Chondrocyte (in vitro differentiated cells): ENCODE data around the gene OR4C12. TPM values are rescaled to one million over a fixed set of nuclear protein-coding genes. Genes with fewer than 3 reads are reported as not detected.
"Not testable (repeated sequence)": the region's sequence is repeated elsewhere in the genome, so short reads cannot be mapped to it uniquely, and the experiment has no call there.

Source experiments
- DNase-seq: peaks from one replicate; pipeline ENCODE4 v3.0.0; 2021; ENCODE audit warnings: mixed read lengths, low spot score
- H3K27ac Mint-ChIP-seq: one replicate; pipeline ENCODE4 v1.8.0; 2021; ENCODE audit warnings: mild to moderate bottlenecking, moderate library complexity, mixed read lengths; ENCODE audit not compliant: unreplicated experiment
- H3K27me3 Mint-ChIP-seq: 2 replicates; pipeline ENCODE4 v1.8.0; 2021; ENCODE audit warnings: low read depth, mixed read lengths
- H3K36me3 Mint-ChIP-seq: 2 replicates; pipeline ENCODE4 v1.8.0; 2021; ENCODE audit warnings: low read depth, mixed read lengths
- H3K4me1 Mint-ChIP-seq: 2 replicates; pipeline ENCODE4 v1.8.0; 2021; ENCODE audit warnings: low read depth, mild to moderate bottlenecking, mixed read lengths
- H3K4me3 Mint-ChIP-seq: one replicate; pipeline ENCODE4 v1.8.0; 2021; ENCODE audit warnings: mild to moderate bottlenecking, moderate library complexity, mixed read lengths; ENCODE audit not compliant: unreplicated experiment
- H3K9me3 Mint-ChIP-seq: 2 replicates; pipeline ENCODE4 v1.8.0; 2021; ENCODE audit warnings: low read depth, mixed read lengths
- long read RNA-seq: library from polyadenylated mRNA; stranded (forward); transcript quantifications from one replicate; pipeline ENCODE4 v2.0.0, GENCODE V29; 2021
- total RNA-seq: library from RNA; stranded (reverse); gene quantifications from 3 replicates; pipeline ENCODE4 v1.2.1, GENCODE V29; 2021
- TF ChIP-seq, protein P1 (sequence below): fragments of 200-600 bp; sonication (generic); IDR thresholded peaks from 2 replicates; pipeline ENCODE4 v1.5.0; 2021; ENCODE audit warnings: antibody characterized with exemption, mild to moderate bottlenecking, moderate library complexity

OR4C12 gene
- not detected in 3 replicates for total RNA-seq
- long read RNA-seq, result 0 reads

DNA sequence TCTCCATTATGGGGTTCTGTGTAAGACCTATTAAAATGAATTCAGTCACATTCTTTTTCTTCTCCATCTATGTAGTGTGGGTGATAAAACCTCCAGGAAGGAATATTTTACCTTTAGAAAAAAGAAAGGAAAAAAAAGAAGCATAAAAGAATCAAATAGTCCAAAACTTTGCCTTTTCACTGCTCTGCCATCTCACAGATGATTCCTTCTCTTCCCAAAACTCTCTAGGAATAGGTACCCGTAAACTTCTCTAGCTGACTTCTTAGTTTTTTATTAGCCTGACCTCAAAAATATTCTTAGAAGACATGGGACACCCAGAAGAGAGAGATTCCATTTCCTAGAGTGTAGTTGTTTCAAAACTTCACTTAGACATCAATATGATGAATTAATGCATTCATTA lies at the start of gene OR4C12:
TSS of gene OR4C12 (minus strand) at position 101 of the 400 bp plus-strand sequence. CDS start at position 67, 34 bp downstream.
- H3K9me3 Mint-ChIP-seq, result peaks cover 60% of the 10 kb centered on the region
- H3K4me1 Mint-ChIP-seq, H3K27me3 Mint-ChIP-seq: not testable (repeated sequence)

DNA sequence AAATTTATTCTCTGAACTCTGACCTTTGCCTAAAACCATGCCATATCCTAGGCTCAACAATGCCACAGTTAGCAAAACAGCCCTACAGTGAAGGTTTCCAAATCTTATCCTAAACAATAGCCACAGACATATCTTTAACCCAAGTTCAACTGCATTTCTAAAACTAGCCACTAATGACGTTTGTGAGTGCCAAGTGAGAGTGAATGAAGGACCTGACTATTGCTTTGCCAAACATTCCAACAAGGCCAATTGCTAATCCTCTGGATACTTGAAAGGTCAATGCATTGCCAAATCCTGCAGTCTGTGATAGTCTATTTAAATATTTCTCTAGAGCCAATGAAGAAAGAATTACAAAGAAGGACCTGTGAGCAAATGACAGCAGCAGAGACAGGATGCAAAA lies 47.9 kb upstream of the OR4C12 start:
- H3K27ac Mint-ChIP-seq, result no peak overlapping the region
- no peaks in the 10 kb centered on the region for H3K27me3 Mint-ChIP-seq
- H3K9me3 Mint-ChIP-seq, result peaks cover 61% of the 10 kb centered on the region
- H3K4me3 Mint-ChIP-seq, result no peak overlapping the region
- no peaks in the 10 kb centered on the region for H3K4me1 Mint-ChIP-seq
- H3K36me3 Mint-ChIP-seq, result no peaks in the 10 kb centered on the region
- TF ChIP-seq, protein P1, sequence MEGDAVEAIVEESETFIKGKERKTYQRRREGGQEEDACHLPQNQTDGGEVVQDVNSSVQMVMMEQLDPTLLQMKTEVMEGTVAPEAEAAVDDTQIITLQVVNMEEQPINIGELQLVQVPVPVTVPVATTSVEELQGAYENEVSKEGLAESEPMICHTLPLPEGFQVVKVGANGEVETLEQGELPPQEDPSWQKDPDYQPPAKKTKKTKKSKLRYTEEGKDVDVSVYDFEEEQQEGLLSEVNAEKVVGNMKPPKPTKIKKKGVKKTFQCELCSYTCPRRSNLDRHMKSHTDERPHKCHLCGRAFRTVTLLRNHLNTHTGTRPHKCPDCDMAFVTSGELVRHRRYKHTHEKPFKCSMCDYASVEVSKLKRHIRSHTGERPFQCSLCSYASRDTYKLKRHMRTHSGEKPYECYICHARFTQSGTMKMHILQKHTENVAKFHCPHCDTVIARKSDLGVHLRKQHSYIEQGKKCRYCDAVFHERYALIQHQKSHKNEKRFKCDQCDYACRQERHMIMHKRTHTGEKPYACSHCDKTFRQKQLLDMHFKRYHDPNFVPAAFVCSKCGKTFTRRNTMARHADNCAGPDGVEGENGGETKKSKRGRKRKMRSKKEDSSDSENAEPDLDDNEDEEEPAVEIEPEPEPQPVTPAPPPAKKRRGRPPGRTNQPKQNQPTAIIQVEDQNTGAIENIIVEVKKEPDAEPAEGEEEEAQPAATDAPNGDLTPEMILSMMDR, result no peak
- no peak for DNase-seq

More for the DNA sequence above, at the start of gene OR4C12:
- not testable (repeated sequence) for DNase-seq, H3K36me3 Mint-ChIP-seq, H3K27ac Mint-ChIP-seq, H3K4me3 Mint-ChIP-seq

DNA sequence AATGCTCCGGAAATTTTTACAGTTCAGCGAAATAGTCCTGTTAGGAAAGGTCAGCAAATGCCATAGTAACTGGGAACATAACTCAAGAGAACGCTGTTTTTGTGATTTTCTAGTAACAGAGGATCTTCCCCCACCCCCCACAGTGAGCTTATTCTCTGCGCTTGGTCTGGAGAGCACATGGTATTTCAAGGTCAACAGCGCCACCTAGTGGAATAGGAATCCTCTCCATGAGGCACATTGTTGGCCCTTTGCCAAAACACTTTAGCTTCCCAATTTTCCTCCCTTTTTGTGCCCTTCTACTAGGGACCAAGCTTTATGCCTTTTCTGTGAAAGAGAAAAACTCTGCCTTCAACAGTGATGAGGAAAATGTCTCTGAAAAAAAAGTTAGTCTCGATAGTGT lies 13.2 kb upstream of the OR4C12 start:
- Mint-ChIP-seq H3K9me3 (peaks cover 60% of the 10 kb centered on the region), H3K4me3 (no peak overlapping the region), H3K27me3 (no peaks in the 10 kb centered on the region), H3K27ac (no peak overlapping the region), H3K4me1 (no peaks in the 10 kb centered on the region), H3K36me3 (no peaks in the 10 kb centered on the region)
- DNase-seq, result no peak
- TF ChIP-seq, protein P1, result peak; percentile 61

- H3K36me3 Mint-ChIP-seq, H3K27me3 Mint-ChIP-seq, H3K4me1 Mint-ChIP-seq, H3K4me3 Mint-ChIP-seq, DNase-seq, H3K27ac Mint-ChIP-seq: not testable (repeated sequence)
- peaks cover 50% of the 10 kb centered on the region for H3K9me3 Mint-ChIP-seq
These were observed 8.9 kb downstream of the OR4C12 start for GRCh38 chr11:49973439-49973838.

- Mint-ChIP-seq H3K36me3 (no peaks in the 10 kb centered on the region), H3K27me3 (no peaks in the 10 kb centered on the region), H3K4me3 (no peak within 1 kb of the TSS), H3K27ac (no peak within 1 kb of the TSS), H3K4me1 (no peaks in the 10 kb centered on the region), H3K9me3 (peaks cover 55% of the 10 kb centered on the region)
- TF ChIP-seq, protein P1, result no peak
- no peak for DNase-seq
These were observed 30.2 kb downstream of the OR4C12 start, which contains the start of gene OR4C13 for GRCh38 chr11:49952091-49952490. TSS of gene OR4C13 (plus strand) at chr11:49952391. CDS start at chr11:49952423, 32 bp downstream.

- not testable (repeated sequence) for H3K27me3 Mint-ChIP-seq, H3K27ac Mint-ChIP-seq, H3K4me3 Mint-ChIP-seq, H3K4me1 Mint-ChIP-seq, DNase-seq, H3K36me3 Mint-ChIP-seq
- H3K9me3 Mint-ChIP-seq, result peaks cover 64% of the 10 kb centered on the region
These were observed 33.6 kb downstream of the OR4C12 start for GRCh38 chr11:49948701-49949100.

Other genes starting within 250 kb of the OR4C12 start
- not detected in 3 replicates for gene OR4C13, start 30.1 kb downstream of the OR4C12 start, total RNA-seq
- not detected in 3 replicates for gene OR4C45, start 50.3 kb upstream of the OR4C12 start, total RNA-seq